K562 (cell line): ENCODE results near the gene MPG. TPM values are rescaled to one million over a fixed set of nuclear protein-coding genes. Genes with fewer than 3 reads are reported as not detected.
"Not testable (repeated sequence)": the region's sequence is repeated elsewhere in the genome, so short reads cannot be mapped to it uniquely, and the experiment has no call there.

Experiments used
- ATAC-seq: fragments of 200-7000 bp; cut with Tn5 transposase; 3 replicates; pipeline ENCODE4 v1.9.1; 2020; ENCODE audit warnings: moderate library complexity
- BruUV-seq: library from RNA; stranded (reverse); fragments of 400-500 nt; replicated peaks from 2 replicates; lab custom pipeline; 2021; lab: Mats Ljungman, UMichigan
- CTCF ChIA-PET: fragments of 300-600 bp; formaldehyde crosslinking; extraction: SDS; loops from one replicate; lab custom pipeline; 2021; ENCODE audit warnings: low intra/inter-chr PET ratio; lab: Yijun Ruan, JAX
- POLR2A ChIA-PET: fragments of 300-600, 350-650 bp; sonication (Branson Sonifier 250); formaldehyde crosslinking; extraction: SDS; loops from one replicate; lab custom pipeline; 2021; ENCODE audit warnings: antibody characterized with exemption, inconsistent platforms; lab: Yijun Ruan, JAX
- DNase-seq, 4 experiments: peaks; one replicate each; pipeline versions ENCODE4 v3.0.0 to v3.0.0-alpha.2; 2011 to 2018; ENCODE audit warnings: low spot score in 3 of 4, mixed read lengths in 3 of 4; ENCODE audit errors: extremely low read depth in 1 of 4
- FAIRE-seq: peaks from 2 replicates; lab custom pipeline; 2011; peaks lifted over from hg19 to GRCh38; lab: Jason Lieb, UNC
- H2AFZ ChIP-seq: 2 replicates; pipeline ENCODE4 v1.6.0; 2011; ENCODE audit warnings: low read depth, low read length, control low read depth, inconsistent platforms
- H3K27ac ChIP-seq: fragments of 200-600 bp; 3 replicates; pipeline ENCODE4 v1.8.0; 2011; ENCODE audit warnings: low read depth, mild to moderate bottlenecking, control low read depth, inconsistent platforms, low read length, moderate library complexity, mixed read lengths; ENCODE audit errors: extremely low read depth
- H3K27me3 ChIP-seq, 2 experiments: fragments of 300-600 bp in 1 of 2; 2 replicates in 1 of 2; 3 replicates in 1 of 2; pipeline versions ENCODE4 v1.6.0 to v1.8.0; 2011; ENCODE audit warnings: inconsistent platforms in 2 of 2, low read length in 2 of 2, mild to moderate bottlenecking in 1 of 2, mixed read lengths in 1 of 2, moderate library complexity in 1 of 2; ENCODE audit not compliant: control insufficient read depth in 2 of 2, insufficient read depth in 2 of 2
- H3K36me3 ChIP-seq: fragments of 300-600 bp; 3 replicates; pipeline ENCODE4 v1.8.0; 2011; ENCODE audit warnings: mild to moderate bottlenecking, low read length, inconsistent platforms; ENCODE audit not compliant: control insufficient read depth, insufficient read depth
- H3K4me1 ChIP-seq, 2 experiments: fragments of 200-600 bp in 1 of 2; replicated peaks in 1 of 2; 2 replicates in 1 of 2; 3 replicates in 1 of 2; pipeline versions ENCODE4 v1.5.1 to v1.8.0; 2011; ENCODE audit warnings: inconsistent platforms in 2 of 2, low read length in 2 of 2, mild to moderate bottlenecking in 1 of 2, mixed read lengths in 1 of 2, moderate library complexity in 1 of 2; ENCODE audit not compliant: control insufficient read depth in 2 of 2, insufficient read depth in 2 of 2
- H3K4me2 ChIP-seq: 2 replicates; pipeline ENCODE4 v1.6.1; 2011; ENCODE audit warnings: low read length, control low read depth, inconsistent platforms, mixed read lengths; ENCODE audit not compliant: insufficient read depth
- H3K4me3 ChIP-seq: fragments of 200-600 bp; sonication (generic), shearing (Covaris generic); 2 replicates; pipeline ENCODE4 v1.5.1; 2016; ENCODE audit warnings: control low read depth, inconsistent platforms
- H3K79me2 ChIP-seq: fragments of 200-600 bp; 3 replicates; pipeline ENCODE4 v1.8.0; 2011; ENCODE audit warnings: low read length, inconsistent platforms; ENCODE audit not compliant: control insufficient read depth, insufficient read depth
- H3K9ac ChIP-seq, 2 experiments: 2 replicates each; pipeline versions ENCODE4 v1.6.0 to v1.6.1; 2011; ENCODE audit warnings: low read depth in 2 of 2, low read length in 2 of 2, control low read depth in 1 of 2, inconsistent platforms in 1 of 2, mild to moderate bottlenecking in 1 of 2, mixed read lengths in 1 of 2; ENCODE audit not compliant: insufficient read depth in 1 of 2
- H3K9me1 ChIP-seq: one replicate; pipeline ENCODE4 v1.6.0; 2011; ENCODE audit warnings: inconsistent platforms, mild to moderate bottlenecking, low read length, moderate library complexity; ENCODE audit not compliant: control insufficient read depth, insufficient read depth
- H3K9me3 ChIP-seq: replicated peaks from 2 replicates; pipeline ENCODE4 v1.5.1; 2011; ENCODE audit warnings: low read depth, low read length, inconsistent platforms; ENCODE audit not compliant: control insufficient read depth, insufficient read depth
- H4K20me1 ChIP-seq: replicated peaks from 2 replicates; pipeline ENCODE4 v1.6.1; 2011; ENCODE audit warnings: low read length, inconsistent platforms, mixed read lengths; ENCODE audit not compliant: control insufficient read depth, insufficient read depth
- CBFA2T2 ChIP-seq: fragments of 450-650 bp; conservative IDR thresholded peaks from 2 replicates; pipeline ENCODE4 v1.6.1; 2017; ENCODE audit warnings: mild to moderate bottlenecking
- ILK ChIP-seq: fragments of 450-650 bp; IDR thresholded peaks from 2 replicates; pipeline ENCODE4 v1.6.1; 2016; ENCODE audit warnings: missing genetic modification characterization, low read depth, mild to moderate bottlenecking, missing compliant biosample characterization, moderate library complexity, borderline replicate concordance
- RBM25 ChIP-seq: fragments of 200-400 bp; formaldehyde crosslinking; IDR thresholded peaks from 2 replicates; pipeline ENCODE4 v1.6.1; 2018; ENCODE audit warnings: low read length, low read depth, moderate library complexity; ENCODE audit not compliant: severe bottlenecking
- TRIM28 ChIP-seq: fragments of 450-650 bp; IDR thresholded peaks from 2 replicates; pipeline ENCODE4 v1.6.1; 2017
- YBX1 ChIP-seq: fragments of 450-650 bp; IDR thresholded peaks from 2 replicates; pipeline ENCODE4 v1.7.1; 2016; ENCODE audit warnings: mild to moderate bottlenecking
- ZNF785 ChIP-seq: fragments of 250-450 bp; sonication (Bioruptor Pico); IDR thresholded peaks from 2 replicates; pipeline ENCODE4 v1.4.0; 2020; ENCODE audit warnings: mild to moderate bottlenecking
- WGBS: fragments of 100-300 bp; shearing (Covaris generic); methylation state at CpG from one replicate; pipeline ENCODE4 v1.1.6; 2016; ENCODE audit warnings: low coverage, mixed read lengths; ENCODE audit not compliant: insufficient coverage; ENCODE audit errors: missing lambda C conversion rate; 5-methylcytosine and 5-hydroxymethylcytosine counted together
- in situ Hi-C: fragments of 300-500 bp; cut with MboI; formaldehyde crosslinking; loops from 4 replicates; pipeline ENCODE4 v1.15.0; 2018; ENCODE audit warnings: inconsistent platforms, mixed read lengths
- intact Hi-C: fragments of 100-400 bp; cut with micrococcal nuclease; formaldehyde crosslinking; loops from 2 replicates; pipeline ENCODE4 v1.14.2; 2022
- polyA plus RNA-seq, 8 experiments: library from polyadenylated mRNA; depleted of rRNA in 4 of 8; stranded (reverse) in 5 of 8; unstranded in 3 of 8; fragments of >200 nt; fragmentation: Nextera tagmentation in 2 of 8; fragmentation: Illumina TruSeq in 1 of 8; extraction: Ambion mirVana in 2 of 8; extraction: Trizol in 1 of 8; gene quantifications; 2 replicates each; pipeline versions ENCODE4 v1.2.1 to v1.2.3, GENCODE V29; 2011 to 2014; ENCODE audit warnings: inconsistent platforms in 1 of 8, missing spikeins in 1 of 8
- total RNA-seq, 7 experiments: library from RNA; depleted of rRNA in 6 of 7; stranded (reverse); fragments of >200 nt in 6 of 7; fragmentation: Illumina TruSeq in 2 of 7; extraction: Trizol in 2 of 7; gene quantifications; 2 replicates each; pipeline versions ENCODE4 v1.2.1 to v1.2.3, GENCODE V29; 2011 to 2021; ENCODE audit warnings: low replicate concordance in 1 of 7

Gene MPG
- total and polyA plus RNA-seq, 9 of the 15 experiments (the other 6 are each of a cell fraction or from before 2014, with no cell fraction given), result 0.42 to 226 (median 36.2) TPM

DNA sequence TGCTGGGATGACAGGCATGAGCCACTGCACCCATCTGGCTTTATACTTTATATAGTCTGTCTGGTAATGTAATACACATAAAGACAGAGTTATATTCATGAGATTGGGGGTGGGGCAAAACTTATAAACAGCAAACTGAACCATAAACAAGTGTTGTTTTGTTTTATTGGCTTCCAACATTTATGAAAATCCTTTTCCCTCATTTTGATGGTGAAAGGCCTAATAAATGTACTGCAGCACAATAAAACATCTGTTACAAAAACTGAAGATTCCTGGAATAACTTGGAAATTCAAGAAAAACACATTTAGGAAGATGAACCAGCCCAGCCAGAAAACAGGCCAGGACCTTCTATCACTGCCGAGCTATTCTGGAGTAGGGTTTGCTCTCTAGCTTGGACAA, 44.3 kb downstream of the MPG start:
- Histone ChIP-seq H4K20me1 (no peaks in the 10 kb centered on the region), H3K4me2 (no peak overlapping the region), H3K27me3 (no peaks in the 10 kb centered on the region), H3K79me2 (peaks cover 42% of the 10 kb centered on the region), H3K36me3 (peaks cover 49% of the 10 kb centered on the region), H2AFZ (no peak overlapping the region), H3K4me3 (no peak overlapping the region), H3K9me1 (no peaks in the 10 kb centered on the region), H3K9ac (no peak overlapping the region; a peak in 1 of 4 replicates), H3K9me3 (no peaks in the 10 kb centered on the region), H3K27ac (no peak overlapping the region), H3K4me1 (peaks cover 52 to 65% of the 10 kb centered on the region in 2 experiments)
- WGBS, result 82% methylated on average over 1 of the region's 1 CpG
- no peak for FAIRE-seq
- in situ Hi-C loops (no loop called here), intact Hi-C loops (no loop called here)
- ATAC-seq, result no peak
- no peak for DNase-seq
- TF ChIP-seq TRIM28 (no peak), RBM25 (no peak), YBX1 (no peak), CBFA2T2 (no peak), ILK (no peak), ZNF785 (no peak)
- ChIA-PET CTCF (no interaction called here), POLR2A (interaction anchor here (0.6 to 1.4 kb wide), 5 partner anchors 8 to 15 kb away, joined by 3 to 5 read pairs (median 4); no protein-coding TSS in a partner anchor)
- BruUV-seq, result no TSS peak

- H3K4me2 ChIP-seq, in situ Hi-C loops, H3K9me1 ChIP-seq, BruUV-seq, DNase-seq, FAIRE-seq, intact Hi-C loops, H4K20me1 ChIP-seq, H3K4me3 ChIP-seq, CTCF ChIA-PET, ATAC-seq, H3K9me3 ChIP-seq, H3K27me3 ChIP-seq, H2AFZ ChIP-seq: not testable (repeated sequence)
- Histone ChIP-seq H3K4me1 (peaks cover 42 to 61% of the 10 kb centered on the region in 2 experiments), H3K9ac (peak overlapping the region; percentile 45 to 68; a peak in 3 of 4 replicates), H3K79me2 (peaks cover 45% of the 10 kb centered on the region), H3K36me3 (peaks cover 42% of the 10 kb centered on the region), H3K27ac (peak overlapping the region; percentile 8; the same call in 1 of the 3 replicates)
- POLR2A ChIA-PET, result interaction anchor here (1.2 to 1.4 kb wide), 2 partner anchors 8 to 11 kb away, joined by 3 to 4 read pairs; no protein-coding TSS in a partner anchor
- WGBS, result 64% methylated on average over 11 of the region's 19 CpGs
Measured at GRCh38 chr16:123558-124350, 45.7 kb downstream of the MPG start.
